HG03439 (cell line): ENCODE results near the gene RGS7.
"Not testable (repeated sequence)": the region's sequence is repeated elsewhere in the genome, so short reads cannot be mapped to it uniquely, and the experiment has no call there.

Experiments used
- ATAC-seq: cut with Tn5 transposase; IDR thresholded peaks from one replicate; pipeline ENCODE4 v1.9.1; 2021; ENCODE audit warnings: mild to moderate bottlenecking, moderate library complexity; ENCODE audit not compliant: unreplicated experiment

RGS7 gene

DNA sequence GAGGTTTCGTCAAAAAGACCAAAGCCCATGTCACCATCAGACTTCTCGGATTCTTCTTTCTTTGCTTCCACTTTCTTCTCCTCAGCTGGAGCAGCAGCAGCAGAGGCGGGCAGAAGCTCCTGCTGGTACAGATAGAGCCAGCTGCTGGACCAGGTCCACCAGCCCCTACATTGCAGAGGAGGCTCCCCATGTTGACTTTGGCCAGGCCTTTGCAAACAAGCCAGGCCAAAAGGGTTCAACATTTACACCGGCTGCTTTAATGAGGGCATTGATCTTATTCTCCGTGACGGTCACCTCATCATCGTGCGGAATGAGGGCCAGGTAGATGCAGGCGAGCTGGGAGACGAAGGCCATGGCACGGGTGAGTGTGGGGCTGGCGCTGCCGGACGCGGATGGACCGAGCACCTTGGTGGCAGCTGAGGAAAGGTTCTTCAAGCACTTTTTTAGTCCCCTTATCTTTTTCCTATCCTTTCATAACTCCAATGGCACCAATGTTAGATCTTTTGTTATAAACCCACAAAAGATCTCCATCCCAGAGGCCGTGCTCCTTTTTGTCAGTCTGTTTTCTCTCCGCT, 358.5 kb downstream of the RGS7 start:
- no peak for ATAC-seq

DNA sequence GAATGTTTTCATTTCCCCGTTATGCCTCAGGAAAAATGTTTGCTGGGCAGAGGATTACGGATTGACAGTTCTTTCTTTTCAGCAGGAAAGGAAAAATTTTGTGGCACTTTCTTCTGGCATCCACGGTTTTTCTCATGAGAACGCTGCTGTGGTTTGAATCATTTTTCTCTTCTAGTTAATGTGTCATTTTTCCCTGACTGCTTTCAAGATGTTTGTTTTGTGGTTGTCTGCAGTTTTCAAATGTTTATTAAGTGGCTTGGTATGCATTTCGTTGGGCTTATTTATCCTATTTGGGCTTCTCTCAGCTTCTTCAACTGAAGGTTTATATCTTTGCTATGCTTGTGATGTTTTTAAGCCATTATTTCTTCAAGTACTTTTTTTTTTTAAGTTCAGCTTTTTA, 359.0 kb downstream of the RGS7 start:
- ATAC-seq = no peak

- no peak for ATAC-seq
These were observed 364.0 kb downstream of the RGS7 start for GRCh38 chr1:240993004-240993403.

- ATAC-seq = no peak
These were observed 365.8 kb downstream of the RGS7 start for GRCh38 chr1:240991230-240991629.

- no peak for ATAC-seq
These were observed 369.1 kb downstream of the RGS7 start for GRCh38 chr1:240987928-240988327.

- no peak for ATAC-seq
These were observed 371.9 kb downstream of the RGS7 start for GRCh38 chr1:240985081-240985480.

DNA sequence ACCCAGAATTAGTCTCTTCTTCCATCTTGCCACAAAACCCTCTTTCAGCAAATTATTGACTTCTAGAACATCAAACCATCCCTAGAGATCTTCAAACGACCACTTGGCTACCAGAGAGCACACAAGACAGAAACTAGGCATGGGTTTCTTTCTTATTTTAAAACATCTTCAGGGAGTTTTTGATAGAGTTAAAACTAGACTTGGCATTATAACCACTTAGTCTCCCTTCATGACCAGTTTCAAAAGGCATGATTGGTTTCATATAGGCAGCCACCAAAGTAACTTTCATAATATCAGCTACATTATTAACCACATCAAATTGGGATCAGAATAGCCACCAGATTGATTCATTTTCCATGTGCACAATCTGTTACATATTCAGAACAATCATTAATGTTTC, 376.7 kb downstream of the RGS7 start:
- ATAC-seq = no peak

DNA sequence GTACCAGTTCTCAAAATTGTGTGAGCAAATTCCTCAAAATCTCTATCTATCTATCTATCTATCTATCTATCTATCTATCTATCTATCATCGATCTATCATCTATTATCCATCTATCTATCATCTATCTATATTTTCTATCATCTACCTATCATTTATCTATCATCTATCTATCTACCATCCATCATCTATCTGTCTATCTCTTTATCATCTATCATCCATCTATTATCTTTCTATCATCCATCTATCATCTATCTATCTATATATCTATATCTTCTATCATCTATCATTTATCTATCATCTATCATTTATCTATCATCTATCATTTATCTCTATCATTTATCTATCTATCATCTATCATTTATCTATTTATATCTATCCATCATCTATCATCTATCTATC, 380.3 kb downstream of the RGS7 start:
- ATAC-seq = no peak

- no peak for ATAC-seq
These were observed 383.1 kb downstream of the RGS7 start for GRCh38 chr1:240973875-240974274.

DNA sequence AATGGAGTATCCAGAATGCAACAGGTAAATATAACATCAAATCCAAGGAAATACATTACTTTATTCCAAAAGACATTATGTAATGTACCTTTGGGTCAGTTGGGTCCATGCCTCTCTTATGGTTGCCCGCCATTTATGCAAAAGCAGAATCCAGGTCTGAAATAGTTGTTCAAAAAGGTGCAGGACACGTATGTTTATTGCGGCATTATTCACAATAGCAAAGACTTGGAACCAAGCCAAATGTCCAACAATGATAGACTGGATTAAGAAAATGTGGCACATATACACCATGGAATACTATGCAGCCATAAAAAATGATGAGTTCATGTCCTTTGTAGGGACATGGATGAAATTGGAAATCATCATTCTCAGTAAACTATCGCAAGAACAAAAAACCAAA, 384.9 kb downstream of the RGS7 start:
- ATAC-seq = not testable (repeated sequence)

- ATAC-seq = no peak
These were observed 386.8 kb downstream of the RGS7 start for GRCh38 chr1:240970253-240970652.

GRCh38 chr1:240968864-240969263, 388.1 kb downstream of the RGS7 start:
- ATAC-seq = no peak

DNA sequence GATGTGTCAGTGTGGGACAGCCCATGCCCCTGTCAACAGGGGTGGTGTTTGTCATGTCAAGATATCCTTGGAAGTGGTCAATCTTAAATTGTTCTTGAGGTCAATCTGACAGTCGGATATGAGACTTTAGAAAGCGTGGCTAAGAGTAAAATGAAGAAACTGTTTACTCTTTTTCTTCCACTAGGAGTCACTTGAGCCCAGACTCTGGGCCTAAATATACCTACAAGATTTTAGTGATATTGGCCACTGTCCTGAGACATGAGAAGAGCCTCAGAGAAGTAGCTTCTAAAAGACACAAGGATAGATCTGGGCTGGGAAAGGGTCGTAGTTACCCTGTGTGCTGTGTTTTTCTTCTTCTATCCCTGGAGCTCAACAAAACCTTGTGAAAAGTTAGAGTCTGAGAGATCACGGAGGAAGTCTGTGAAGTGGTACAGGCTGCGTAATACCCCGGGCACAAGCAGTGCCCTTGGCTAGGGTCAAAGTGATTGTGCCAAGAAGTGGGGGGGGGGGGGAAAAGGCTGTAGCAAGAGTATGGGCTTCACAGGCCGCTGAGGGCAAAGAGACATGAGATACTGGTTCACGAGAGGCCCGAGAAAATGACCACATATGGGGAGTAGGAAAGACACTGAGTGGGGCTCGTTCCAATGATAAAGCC, 389.8 kb downstream of the RGS7 start:
- ATAC-seq = no peak

- no peak for ATAC-seq
These were observed 391.4 kb downstream of the RGS7 start for GRCh38 chr1:240965581-240966091.

DNA sequence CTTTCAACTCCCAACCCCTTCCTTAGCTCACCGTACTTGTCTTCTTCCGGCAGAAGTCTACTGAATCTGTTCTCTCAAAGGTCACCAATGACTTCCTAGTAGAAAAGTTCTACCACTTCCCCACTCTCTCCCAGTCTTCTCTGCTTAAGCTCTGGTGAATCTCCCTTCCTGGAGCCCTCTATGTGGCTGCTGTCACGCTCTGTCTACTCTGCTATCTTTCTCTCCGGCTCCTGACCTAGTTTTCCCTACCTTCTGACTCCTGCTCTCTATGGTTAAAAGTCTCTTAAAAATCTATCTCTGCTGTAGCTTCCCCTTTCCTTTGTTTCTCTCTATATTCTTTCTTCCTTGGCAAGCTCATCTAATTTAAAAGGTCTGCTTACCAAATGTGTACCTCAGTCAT, 394.9 kb downstream of the RGS7 start:
- ATAC-seq = no peak

DNA sequence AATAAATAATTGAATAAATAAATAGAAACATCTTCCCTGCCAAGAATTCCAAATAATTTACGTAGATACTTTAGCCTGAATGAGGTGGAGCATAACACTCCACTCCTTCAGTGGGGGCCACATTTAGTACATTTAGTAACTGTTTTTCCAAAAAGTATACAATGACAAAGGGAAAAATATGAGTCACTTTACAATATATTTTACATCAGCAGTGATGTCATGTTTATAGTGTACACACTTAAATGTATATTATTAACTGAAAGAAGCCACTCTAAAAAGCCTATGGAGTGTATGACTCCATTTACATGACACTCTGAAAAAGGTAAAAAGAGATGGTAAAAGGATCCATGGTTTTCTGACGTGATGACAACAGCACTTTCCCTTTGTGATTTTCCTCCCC, 400.6 kb downstream of the RGS7 start:
- ATAC-seq = no peak

DNA sequence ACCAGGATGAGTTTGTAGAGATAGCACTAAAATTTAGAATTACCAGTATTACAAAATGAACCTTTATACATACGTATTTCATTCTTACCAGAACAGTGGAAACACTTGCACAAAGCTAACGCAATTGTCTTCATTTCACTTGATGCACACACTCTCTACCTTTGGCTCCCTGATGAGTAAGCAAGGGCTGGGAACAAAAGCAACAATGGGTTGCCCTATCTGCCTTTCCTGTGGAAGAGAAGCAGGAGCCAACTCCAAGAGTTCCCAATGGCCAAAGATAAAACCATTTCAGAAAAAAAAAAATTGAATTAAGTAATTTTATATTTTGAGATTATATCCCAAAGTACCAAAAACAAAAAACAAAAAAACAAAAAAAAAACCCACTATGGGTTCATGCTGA, 401.0 kb downstream of the RGS7 start:
- no peak for ATAC-seq

DNA sequence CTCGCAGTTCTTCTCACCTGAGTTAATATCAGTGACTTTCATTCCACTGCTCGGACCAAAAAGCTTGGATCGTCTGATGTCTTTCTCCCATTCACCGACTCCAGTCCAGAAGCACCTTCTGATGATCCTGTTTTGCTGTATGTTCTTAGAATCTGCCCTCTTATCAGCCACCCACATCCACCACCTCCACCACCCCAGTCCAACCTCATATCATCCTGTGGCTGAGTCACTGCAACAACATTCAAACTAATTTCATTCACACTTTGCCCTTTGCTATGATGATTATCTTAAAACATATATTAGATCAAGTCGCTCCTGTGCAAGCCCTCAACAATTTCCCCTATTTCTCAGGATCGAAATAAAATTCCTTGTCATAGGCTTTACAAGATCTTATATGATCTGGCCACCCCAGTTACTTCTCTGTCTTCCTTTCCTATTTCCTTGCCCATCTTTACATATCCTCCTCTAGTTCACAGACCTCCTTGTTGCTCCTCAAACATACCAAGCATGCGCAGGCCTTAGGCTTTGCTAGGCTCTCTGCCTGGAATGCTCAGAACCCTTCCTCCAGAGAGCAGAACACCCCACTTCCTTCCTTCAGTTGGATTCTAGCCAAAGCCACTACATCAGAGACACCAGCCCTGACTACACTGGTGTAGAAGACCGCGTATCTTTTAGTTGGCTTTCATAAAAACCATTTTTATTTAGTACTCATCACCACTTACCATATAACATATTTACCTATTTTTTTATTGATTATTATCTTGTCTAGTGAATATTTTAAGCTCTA, 409.4 kb downstream of the RGS7 start:
- ATAC-seq = no peak

- ATAC-seq = peak; percentile 80
These were observed 410.1 kb downstream of the RGS7 start for GRCh38 chr1:240946926-240947325.

DNA sequence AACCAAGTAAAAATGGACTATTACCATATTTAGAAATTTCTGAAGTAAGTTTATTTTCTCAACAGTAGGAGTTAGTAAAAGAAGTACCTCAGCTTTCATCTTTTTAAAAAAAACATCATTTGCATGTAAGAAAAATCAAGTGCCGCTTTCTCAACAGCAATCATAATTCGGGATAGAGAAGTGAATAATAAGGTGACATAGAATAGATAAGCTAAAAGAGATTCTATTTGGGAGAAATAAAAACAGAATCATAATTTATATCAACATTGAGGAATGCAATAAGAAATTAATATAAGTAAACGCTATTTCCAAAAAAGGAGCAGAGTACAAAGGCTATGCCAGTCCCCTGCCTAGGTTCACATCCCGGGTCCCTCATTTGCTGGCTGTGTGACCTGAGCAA, 414.1 kb downstream of the RGS7 start:
- no peak for ATAC-seq

DNA sequence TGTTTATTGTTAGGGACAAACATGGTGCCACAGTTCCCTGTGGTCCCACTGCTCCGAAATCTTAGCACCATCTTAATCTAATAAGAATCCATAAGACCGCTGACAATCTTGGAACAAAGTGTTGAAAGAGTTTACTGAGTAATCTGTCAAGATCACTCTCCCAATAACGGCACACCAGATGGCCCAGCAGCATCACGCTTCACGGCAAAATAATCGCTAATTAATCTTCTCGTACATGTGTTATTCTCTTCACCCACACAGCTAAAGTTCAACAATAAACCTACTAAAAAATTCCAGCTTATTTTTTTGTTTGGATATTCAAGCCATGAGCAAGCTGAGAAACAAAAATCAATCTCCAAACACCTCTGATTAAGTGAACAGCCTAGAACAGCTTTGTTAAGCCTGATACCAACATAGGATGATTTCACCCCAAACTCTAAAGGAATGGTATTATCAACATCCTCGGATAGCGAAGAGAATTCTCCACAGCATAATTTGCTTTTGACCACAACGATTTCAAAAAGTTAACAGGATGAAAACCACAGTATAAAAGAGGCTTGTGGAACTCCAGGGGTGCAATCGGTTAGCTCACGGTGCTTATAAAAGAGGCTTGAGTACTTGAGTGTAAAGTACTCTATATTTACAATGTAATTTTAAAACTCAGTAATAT, 415.2 kb downstream of the RGS7 start:
- ATAC-seq = no peak
